HCT116 (cell line): ENCODE results near the gene RFWD3. TPM values are rescaled to one million over a fixed set of nuclear protein-coding genes. Genes with fewer than 3 reads are reported as not detected.

ENCODE experiments used
- ATAC-seq: fragments of 200-7000 bp; cut with Tn5 transposase; 2 replicates; pipeline ENCODE4 v1.9.1; 2020; ENCODE audit warnings: mild to moderate bottlenecking, moderate library complexity
- BruUV-seq: library from RNA; stranded (reverse); fragments of 400-500 nt; replicated peaks from 2 replicates; lab custom pipeline; 2021; lab: Mats Ljungman, UMichigan
- CTCF ChIA-PET: fragments of 300-600 bp; sonication (Branson Sonifier 250); formaldehyde crosslinking; loops from one replicate; lab custom pipeline; 2021; ENCODE audit warnings: antibody characterized with exemption; lab: Charles Lee
- POLR2A ChIA-PET: fragments of 300-600, 350-600 bp; sonication (Branson Sonifier 250); formaldehyde crosslinking; loops from one replicate; lab custom pipeline; 2021; ENCODE audit warnings: antibody characterized with exemption; lab: Charles Lee
- RAD21 ChIA-PET, 2 experiments: fragments of 300-600 bp; sonication (Branson Sonifier 250); formaldehyde crosslinking; loops; one replicate each; lab custom pipeline; 2023; ENCODE audit warnings: low total read pairs in 2 of 2; ENCODE audit not compliant: uncharacterized antibody in 2 of 2, unreplicated experiment in 2 of 2, low non-redundant PET in 1 of 2; lab: Charles Lee
- DNase-seq: peaks from one replicate; pipeline ENCODE4 v3.0.0-alpha.2; 2010; ENCODE audit warnings: low read depth, low spot score
- H2AFZ ChIP-seq: fragments of 200-600 bp; shearing (Covaris generic), sonication (generic); 2 replicates; pipeline ENCODE4 v1.6.1; 2017; ENCODE audit warnings: low read depth, mixed run types, mixed read lengths, antibody characterized with exemption, low read length; ENCODE audit not compliant: poor library complexity, severe bottlenecking
- H3K27ac ChIP-seq: 2 replicates; pipeline ENCODE4 v1.5.1; 2012; ENCODE audit warnings: low read depth, low read length
- H3K27me3 ChIP-seq: fragments of 200-600 bp; sonication (generic); 2 replicates; pipeline ENCODE4 v1.6.1; 2016; ENCODE audit warnings: mixed run types, low read length, mixed read lengths; ENCODE audit not compliant: insufficient read depth
- H3K36me3 ChIP-seq, 2 experiments: fragments of 200-500 bp in 1 of 2; fragments of 200-600 bp in 1 of 2; sonication (Bioruptor generic) in 1 of 2; sonication (generic) in 1 of 2; 2 replicates each; pipeline versions ENCODE4 v1.5.1 to v1.6.1; 2014 to 2016; ENCODE audit warnings: low read length in 2 of 2, inconsistent platforms in 1 of 2, mixed read lengths in 1 of 2, mixed run types in 1 of 2; ENCODE audit not compliant: insufficient read depth in 2 of 2, control insufficient read depth in 1 of 2
- H3K4me1 ChIP-seq, 2 experiments: fragments of 200-600 bp in 1 of 2; sonication (generic) in 1 of 2; 2 replicates each; pipeline versions ENCODE4 v1.5.1 to v1.6.1; 2012 to 2017; ENCODE audit warnings: low read length in 2 of 2, inconsistent platforms in 1 of 2, mild to moderate bottlenecking in 1 of 2, mixed read lengths in 1 of 2, mixed run types in 1 of 2, moderate library complexity in 1 of 2; ENCODE audit not compliant: insufficient read depth in 2 of 2, control insufficient read depth in 1 of 2
- H3K4me2 ChIP-seq: fragments of 200-600 bp; sonication (generic); 2 replicates; pipeline ENCODE4 v1.6.1; 2017; ENCODE audit warnings: mixed run types, low read length, mixed read lengths
- H3K4me3 ChIP-seq, 2 experiments: fragments of 200-600 bp in 1 of 2; sonication (generic) in 1 of 2; replicated peaks in 1 of 2; 2 replicates each; pipeline ENCODE4 v1.5.1; 2011 to 2016; ENCODE audit warnings: low read length in 2 of 2, control low read depth in 1 of 2, low read depth in 1 of 2, mild to moderate bottlenecking in 1 of 2, mixed read lengths in 1 of 2, mixed run types in 1 of 2
- H3K79me2 ChIP-seq: fragments of 200-600 bp; sonication (generic); 2 replicates; pipeline ENCODE4 v1.6.1; 2017; ENCODE audit warnings: mild to moderate bottlenecking, mixed run types, low read length, moderate library complexity, mixed read lengths; ENCODE audit not compliant: insufficient read depth
- H3K9ac ChIP-seq: fragments of 200-600 bp; sonication (generic); 2 replicates; pipeline ENCODE4 v1.6.1; 2016; ENCODE audit warnings: low read length, mixed read lengths
- H3K9me2 ChIP-seq: fragments of 200-600 bp; sonication (generic), shearing (Covaris generic); 2 replicates; pipeline ENCODE4 v1.6.1; 2017; ENCODE audit warnings: mixed run types, mild to moderate bottlenecking, moderate library complexity; ENCODE audit not compliant: insufficient read depth
- H3K9me3 ChIP-seq, 2 experiments: fragments of 200-500 bp in 1 of 2; fragments of 200-600 bp in 1 of 2; sonication (Bioruptor generic) in 1 of 2; sonication (generic) in 1 of 2; 2 replicates each; pipeline ENCODE4 v1.6.1; 2014 to 2017; ENCODE audit warnings: low read length in 2 of 2, mixed read lengths in 2 of 2, inconsistent platforms in 1 of 2, low read depth in 1 of 2, mild to moderate bottlenecking in 1 of 2, mixed run types in 1 of 2, moderate library complexity in 1 of 2; ENCODE audit not compliant: control insufficient read depth in 1 of 2, insufficient read depth in 1 of 2
- H4K20me1 ChIP-seq: fragments of 200-600 bp; sonication (generic), shearing (Covaris generic); 2 replicates; pipeline ENCODE4 v1.6.1; 2017; ENCODE audit warnings: mixed run types, mild to moderate bottlenecking, moderate library complexity; ENCODE audit not compliant: insufficient read depth
- CEBPB ChIP-seq: IDR thresholded peaks from 2 replicates; pipeline ENCODE4 v1.6.1; 2012; ENCODE audit warnings: low read depth
- CTCF ChIP-seq, 3 experiments: fragments of 200-600 bp in 1 of 3; sonication (generic) in 1 of 3; IDR thresholded peaks in 2 of 3; conservative IDR thresholded peaks in 1 of 3; 2 replicates each; pipeline ENCODE4 v1.5.1; 2012 to 2017; ENCODE audit warnings: low read depth in 2 of 3, low read length in 2 of 3, antibody characterized with exemption in 1 of 3, borderline replicate concordance in 1 of 3, control low read depth in 1 of 3, mild to moderate bottlenecking in 1 of 3, mixed read lengths in 1 of 3, mixed run types in 1 of 3, moderate library complexity in 1 of 3; ENCODE audit not compliant: insufficient read depth in 1 of 3
- EGR1 ChIP-seq: IDR thresholded peaks from 2 replicates; pipeline ENCODE4 v1.6.1; 2012; ENCODE audit warnings: low read depth
- ELF1 ChIP-seq: IDR thresholded peaks from 2 replicates; pipeline ENCODE4 v1.6.1; 2012; ENCODE audit warnings: low read depth, borderline replicate concordance
- EZH2 ChIP-seq: fragments of 200-600 bp; sonication (generic); IDR thresholded peaks from 2 replicates; pipeline ENCODE4 v1.6.1; 2017; ENCODE audit warnings: antibody characterized with exemption, mixed run types
- FOSL1 ChIP-seq: IDR thresholded peaks from 2 replicates; pipeline ENCODE4 v1.6.1; 2012; ENCODE audit warnings: low read depth
- JUND ChIP-seq: IDR thresholded peaks from 2 replicates; pipeline ENCODE4 v1.6.1; 2012
- MAX ChIP-seq: IDR thresholded peaks from 2 replicates; pipeline ENCODE4 v1.6.1; 2012
- POLR2AphosphoS5 ChIP-seq: IDR thresholded peaks from 2 replicates; pipeline ENCODE4 v1.6.1; 2011; ENCODE audit warnings: mild to moderate bottlenecking, low read depth, low read length, moderate library complexity
- RAD21 ChIP-seq: IDR thresholded peaks from 2 replicates; pipeline ENCODE4 v1.6.1; 2012; ENCODE audit warnings: low read depth, mild to moderate bottlenecking
- REST ChIP-seq: IDR thresholded peaks from 2 replicates; pipeline ENCODE4 v1.6.1; 2012; ENCODE audit warnings: low read depth
- SIN3A ChIP-seq: IDR thresholded peaks from 2 replicates; pipeline ENCODE4 v1.6.1; 2012; ENCODE audit warnings: low read depth
- SRF ChIP-seq: IDR thresholded peaks from 2 replicates; pipeline ENCODE4 v1.6.1; 2012; ENCODE audit warnings: low read depth
- TCF7L2 ChIP-seq: IDR thresholded peaks from 2 replicates; pipeline ENCODE4 v1.7.0; 2011; ENCODE audit warnings: borderline replicate concordance, inconsistent platforms; ENCODE audit not compliant: insufficient read depth, insufficient read length; ENCODE audit errors: extremely low read depth
- ZNF274 ChIP-seq: fragments of 200-500 bp; sonication (Bioruptor generic); IDR thresholded peaks from 2 replicates; pipeline ENCODE4 v1.6.1; 2014; ENCODE audit warnings: mild to moderate bottlenecking, low read depth, low read length, inconsistent platforms
- intact Hi-C: fragments of 100-400 bp; cut with micrococcal nuclease; formaldehyde crosslinking; loops from 2 replicates; pipeline ENCODE4 v1.10.0; 2022
- total RNA-seq: library from RNA; stranded (reverse); gene quantifications from one replicate; pipeline ENCODE4 v1.2.1, GENCODE V29; 2021; ENCODE audit not compliant: unreplicated experiment

Gene RFWD3
- total RNA-seq, 1 experiment from 2014 or later: 83.6 TPM

GRCh38 chr16:74633686-74634085 lies 33.0 kb downstream of the RFWD3 start:
- peaks cover 82% of the 10 kb centered on the region for H3K79me2 ChIP-seq

GRCh38 chr16:74627506-74628220 lies 39.0 kb downstream of the RFWD3 start:
- Histone ChIP-seq H3K79me2 (peaks cover 71% of the 10 kb centered on the region), H3K9ac (no peak overlapping the region), H3K4me3 (no peak overlapping the region), H3K9me3 (no peaks in the 10 kb centered on the region), H3K27me3 (no peaks in the 10 kb centered on the region), H3K4me1 (no peaks in the 10 kb centered on the region), H4K20me1 (peaks cover 5% of the 10 kb centered on the region; the same call in 1 of the 2 replicates), H2AFZ (no peak overlapping the region), H3K9me2 (no peaks in the 10 kb centered on the region), H3K36me3 (peaks cover 68 to 85% of the 10 kb centered on the region in 2 experiments), H3K27ac (no peak overlapping the region), H3K4me2 (no peak overlapping the region)
- intact Hi-C loops: no loop called here
- RAD21 ChIA-PET: no interaction called here
- POLR2A ChIA-PET: interaction anchor here (0.6 kb wide), 1 partner anchor 67 kb away, joined by 4 read pairs; no protein-coding TSS in a partner anchor
- BruUV-seq: no TSS peak
- DNase-seq (no peak), ATAC-seq (no peak)
- CTCF ChIA-PET: no interaction called here
- no peak for TF ChIP-seq CTCF (IDR thresholded peaks at IDR 0.05 in 2 of 3, conservative IDR thresholded peaks at IDR 0.05 in 1 of 3; ENCODE audit: borderline replicate concordance in 1 of 3, insufficient read depth in 1 of 3, low read depth in 2 of 3, low read length in 2 of 3)
- TF ChIP-seq SIN3A: no peak
- TF ChIP-seq ZNF274: no peak
- TF ChIP-seq RAD21: no peak
- TF ChIP-seq CEBPB: no peak
- TF ChIP-seq FOSL1: no peak
- TF ChIP-seq ELF1: no peak
- TF ChIP-seq JUND: no peak
- no peak for TF ChIP-seq POLR2AphosphoS5
- no peak for TF ChIP-seq REST
- TF ChIP-seq SRF: no peak
- TF ChIP-seq TCF7L2: no peak
- no peak for TF ChIP-seq EGR1
- TF ChIP-seq EZH2: no peak

More at GRCh38 chr16:74633686-74634085, 33.0 kb downstream of the RFWD3 start:
- ATAC-seq (no peak), DNase-seq (no peak)
- ChIA-PET RAD21 (no interaction called here), CTCF (no interaction called here), POLR2A (no interaction called here)
- no peaks in the 10 kb centered on the region for H3K9me2 ChIP-seq
- no peaks in the 10 kb centered on the region for H4K20me1 ChIP-seq
- BruUV-seq: no TSS peak
- no peak for TF ChIP-seq MAX
- H3K4me1 ChIP-seq: no peaks in the 10 kb centered on the region
- peaks cover 64 to 76% of the 10 kb centered on the region in 2 experiments for H3K36me3 ChIP-seq
- H3K27ac ChIP-seq: no peak overlapping the region
- no peak overlapping the region for H2AFZ ChIP-seq
- H3K9ac ChIP-seq: no peak overlapping the region
- intact Hi-C loops: no loop called here
- H3K4me3 ChIP-seq: no peak overlapping the region
- H3K9me3 ChIP-seq: no peaks in the 10 kb centered on the region
- no peaks in the 10 kb centered on the region for H3K27me3 ChIP-seq
- H3K4me2 ChIP-seq: no peak overlapping the region
